ENCODE measurements around the gene PARM1.

DNA sequence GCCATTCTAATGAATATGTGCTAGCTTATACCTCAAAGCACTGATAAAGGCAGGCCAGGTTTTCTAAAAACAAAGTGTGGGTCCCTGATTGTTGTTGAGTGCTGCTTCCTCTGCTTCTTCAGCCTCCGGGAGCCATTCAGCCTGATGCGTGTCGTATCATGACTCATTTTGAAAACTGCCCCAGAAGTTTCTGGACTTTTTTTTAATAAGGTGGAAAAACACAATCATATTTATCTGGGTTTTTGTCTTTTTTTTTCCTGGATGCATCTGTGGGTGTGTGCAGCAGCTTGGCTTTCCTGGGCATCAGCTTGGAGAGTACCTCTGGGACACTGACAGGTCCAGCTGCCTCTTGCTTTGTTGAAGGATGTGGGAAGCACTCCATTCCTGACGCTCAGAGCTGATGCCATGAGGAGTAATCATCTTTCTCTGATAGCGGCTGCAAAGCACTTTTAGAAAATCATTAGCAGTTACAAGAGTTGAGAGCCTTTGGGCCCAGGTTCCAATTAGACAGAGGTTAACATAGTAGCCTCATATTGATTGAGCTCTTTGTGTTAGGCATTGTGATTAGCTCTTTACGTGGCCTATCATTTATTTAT lies 66.9 kb downstream of the PARM1 start:
- no peak for TF ChIP-seq TAF1 (IDR thresholded peaks at IDR 0.05; ENCODE audit: borderline replicate concordance, low read depth, low read length)
- TF ChIP-seq POLR2A (IDR thresholded peaks at IDR 0.05; ENCODE audit: low read depth, low read length) = no peak
- no peak for TF ChIP-seq POLR2AphosphoS5 (IDR thresholded peaks at IDR 0.05; ENCODE audit: low read depth, low read length)

Measured in GM12892 (cell line).